MM.1S (cell line): Measurements from ENCODE around the gene PACS2.
"Not testable (repeated sequence)": the region's sequence is repeated elsewhere in the genome, so short reads cannot be mapped to it uniquely, and the experiment has no call there.

Source experiments
- DNase-seq: peaks from one replicate; pipeline ENCODE4 v3.0.0-alpha.2; 2015
- H2AFZ ChIP-seq: fragments of 300-600 bp; sonication (generic); 2 replicates; pipeline ENCODE4 v1.6.0; 2016; ENCODE audit warnings: antibody characterized with exemption, low read length
- H3F3A ChIP-seq: fragments of 300-600 bp; sonication (generic); 2 replicates; pipeline ENCODE4 v1.6.1; 2016; ENCODE audit warnings: mild to moderate bottlenecking, antibody characterized with exemption, low read length, moderate library complexity, mixed read lengths; ENCODE audit not compliant: insufficient read depth
- H3K27ac ChIP-seq: fragments of 300-600 bp; sonication (generic); 2 replicates; pipeline ENCODE4 v1.5.1; 2016; ENCODE audit warnings: mild to moderate bottlenecking, low read length
- H3K27me3 ChIP-seq: fragments of 300-600 bp; sonication (generic); replicated peaks from 2 replicates; pipeline ENCODE4 v1.6.0; 2016; ENCODE audit warnings: low read length; ENCODE audit not compliant: insufficient read depth
- H3K36me3 ChIP-seq: fragments of 300-600 bp; sonication (generic); replicated peaks from 2 replicates; pipeline ENCODE4 v1.6.1; 2016; ENCODE audit warnings: mild to moderate bottlenecking, low read length, mixed read lengths; ENCODE audit not compliant: insufficient read depth
- H3K4me1 ChIP-seq: fragments of 300-600 bp; sonication (generic); 2 replicates; pipeline ENCODE4 v1.6.1; 2016; ENCODE audit warnings: low read length, mixed read lengths
- H3K4me2 ChIP-seq: fragments of 300-600 bp; sonication (generic); 2 replicates; pipeline ENCODE4 v1.6.0; 2016; ENCODE audit warnings: low read depth, low read length
- H3K4me3 ChIP-seq: fragments of 300-600 bp; sonication (generic); 2 replicates; pipeline ENCODE4 v1.5.1; 2016; ENCODE audit warnings: low read length, mixed read lengths
- H3K79me2 ChIP-seq: fragments of 300-600 bp; sonication (generic); 2 replicates; pipeline ENCODE4 v1.6.1; 2016; ENCODE audit warnings: mixed run types, low read length, mixed read lengths
- H3K9ac ChIP-seq: fragments of 300-600 bp; sonication (generic); 2 replicates; pipeline ENCODE4 v1.6.1; 2016; ENCODE audit warnings: low read length, mixed read lengths
- H3K9me2 ChIP-seq: fragments of 300-600 bp; sonication (generic); replicated peaks from 2 replicates; pipeline ENCODE4 v1.6.1; 2016; ENCODE audit warnings: mild to moderate bottlenecking, low read length, mixed read lengths; ENCODE audit not compliant: insufficient read depth
- H3K9me3 ChIP-seq: fragments of 300-600 bp; sonication (generic); replicated peaks from 2 replicates; pipeline ENCODE4 v1.6.1; 2016; ENCODE audit warnings: mild to moderate bottlenecking, low read length, mixed read lengths; ENCODE audit not compliant: insufficient read depth
- H4K20me1 ChIP-seq: fragments of 300-600 bp; sonication (generic); 2 replicates; pipeline ENCODE4 v1.6.1; 2016; ENCODE audit warnings: mild to moderate bottlenecking, low read length, moderate library complexity, mixed read lengths; ENCODE audit not compliant: insufficient read depth
- CTCF ChIP-seq: fragments of 300-600 bp; sonication (generic); IDR thresholded peaks from 2 replicates; pipeline ENCODE4 v1.5.1; 2016; ENCODE audit warnings: antibody characterized with exemption, low read length, mixed read lengths
- EZH2 ChIP-seq: fragments of 300-600 bp; sonication (generic); optimal IDR thresholded peaks from 2 replicates; pipeline ENCODE3; 2017; ENCODE audit warnings: low read depth, mild to moderate bottlenecking, antibody characterized with exemption, low read length, mixed read lengths
- EZH2phosphoT487 ChIP-seq: fragments of 300-600 bp; sonication (generic); IDR thresholded peaks from 2 replicates; pipeline ENCODE4 v1.6.1; 2018; ENCODE audit warnings: antibody characterized with exemption, low read length

PACS2 gene

DNA sequence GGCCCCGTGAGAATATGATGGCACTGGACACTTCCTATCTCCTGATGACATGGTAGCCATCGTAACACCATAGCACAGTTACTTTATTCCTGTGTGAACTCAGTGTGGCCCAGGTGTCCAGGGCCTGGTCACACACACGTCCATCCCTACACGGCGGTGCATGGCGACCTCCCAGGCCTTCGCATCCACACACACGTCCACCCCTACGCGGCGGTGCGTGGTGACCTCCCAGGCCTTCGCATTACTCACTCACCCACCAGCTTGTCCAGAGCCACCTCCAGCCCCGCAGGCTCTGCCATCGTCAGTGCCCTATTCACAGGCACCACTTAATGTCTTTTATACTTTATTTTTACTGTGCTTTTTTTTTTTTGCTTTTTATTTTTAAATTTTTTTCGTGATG is 44.4 kb downstream of the PACS2 start:
- TF ChIP-seq EZH2 = no peak
- no peak for TF ChIP-seq EZH2phosphoT487
- TF ChIP-seq CTCF = no peak
- no peaks in the 10 kb centered on the region for H3K9me3 ChIP-seq
- H3K9me2 ChIP-seq = no peaks in the 10 kb centered on the region
- no peak overlapping the region for H3K4me2 ChIP-seq
- H2AFZ ChIP-seq = no peak overlapping the region
- no peak overlapping the region for H3K27ac ChIP-seq
- H3K27me3 ChIP-seq = no peaks in the 10 kb centered on the region
- no peaks in the 10 kb centered on the region for H3K36me3 ChIP-seq
- no peaks in the 10 kb centered on the region for H3K79me2 ChIP-seq
- H3K9ac ChIP-seq = no peak overlapping the region
- no peaks in the 10 kb centered on the region for H3K4me1 ChIP-seq
- DNase-seq = no peak
- H3F3A ChIP-seq = no peaks in the 10 kb centered on the region
- H4K20me1 ChIP-seq = no peaks in the 10 kb centered on the region
- no peak overlapping the region for H3K4me3 ChIP-seq

DNA sequence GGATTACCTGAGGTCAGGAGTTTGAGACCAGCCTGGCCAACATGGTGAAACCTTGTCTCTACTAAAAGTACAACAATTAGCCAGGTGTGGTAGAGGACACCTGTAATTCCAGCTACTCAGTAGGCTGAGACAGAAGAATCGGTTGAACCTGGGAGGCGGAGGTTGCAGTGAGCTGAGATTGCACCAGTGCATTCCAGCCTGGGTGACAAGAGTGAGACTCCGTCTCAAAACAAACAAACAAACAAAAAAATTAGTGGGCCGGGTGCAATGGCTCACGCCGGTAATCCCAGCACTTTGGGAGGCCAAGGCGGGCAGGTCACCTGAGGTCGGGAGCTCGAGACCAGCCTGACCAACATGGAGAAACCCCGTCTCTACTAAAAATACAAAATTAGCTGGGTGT is 46.9 kb downstream of the PACS2 start:
- H3K4me1 ChIP-seq, H3K9ac ChIP-seq, H3K4me2 ChIP-seq, H3K27me3 ChIP-seq, H3K36me3 ChIP-seq, H3K4me3 ChIP-seq, H2AFZ ChIP-seq, H4K20me1 ChIP-seq, H3K27ac ChIP-seq, H3F3A ChIP-seq, H3K9me2 ChIP-seq, DNase-seq, H3K9me3 ChIP-seq, H3K79me2 ChIP-seq: not testable (repeated sequence)

DNA sequence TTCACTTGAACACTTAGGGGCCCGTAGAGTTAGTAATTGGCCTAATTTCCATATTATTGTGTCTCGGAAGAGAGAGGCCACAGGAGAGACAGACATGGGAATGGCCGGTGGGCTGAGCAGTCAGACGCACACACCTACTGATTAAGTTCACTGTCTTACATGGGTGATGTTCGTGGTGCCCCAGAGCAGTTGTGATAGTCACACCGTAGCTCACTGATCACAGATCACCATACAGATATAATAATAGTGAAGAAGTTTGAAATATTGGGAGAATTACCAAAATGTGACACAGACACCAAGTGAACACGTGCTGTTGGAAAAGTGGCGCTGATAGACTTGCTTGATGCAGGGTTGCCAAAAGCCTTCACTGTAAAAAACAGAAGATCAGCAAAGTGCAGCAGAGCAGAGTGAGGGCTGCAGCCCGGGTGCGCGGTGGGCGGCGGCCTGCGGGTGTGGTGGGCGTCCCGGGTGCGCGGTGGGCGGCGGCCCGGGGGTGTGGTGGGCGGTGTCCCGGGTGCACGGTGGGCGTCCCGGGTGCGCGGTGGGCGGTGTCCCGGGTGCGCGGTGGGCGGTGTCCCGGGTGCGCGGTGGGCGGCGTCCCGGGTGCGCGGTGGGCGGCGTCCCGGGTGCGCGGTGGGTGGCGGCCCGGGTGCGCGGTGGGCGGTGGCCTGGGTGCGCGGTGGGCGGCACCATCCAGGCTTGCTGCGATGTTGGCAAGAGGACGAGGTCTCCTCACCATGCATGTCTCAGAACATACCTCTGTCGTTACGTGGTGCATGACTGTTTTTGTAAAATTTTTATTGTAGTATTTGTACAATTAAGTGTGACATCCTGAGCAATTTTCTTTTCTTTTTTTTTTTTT is 49.5 kb downstream of the PACS2 start:
- DNase-seq = no peak
- TF ChIP-seq EZH2 (no peak), EZH2phosphoT487 (no peak), CTCF (no peak)
- H3K4me2 ChIP-seq = no peak overlapping the region
- no peak overlapping the region for H2AFZ ChIP-seq
- no peaks in the 10 kb centered on the region for H3K9me3 ChIP-seq
- H3K79me2 ChIP-seq = no peaks in the 10 kb centered on the region
- no peak overlapping the region for H3K9ac ChIP-seq
- no peaks in the 10 kb centered on the region for H3K36me3 ChIP-seq
- no peaks in the 10 kb centered on the region for H3K4me1 ChIP-seq
- no peaks in the 10 kb centered on the region for H4K20me1 ChIP-seq
- H3F3A ChIP-seq = no peaks in the 10 kb centered on the region
- no peak overlapping the region for H3K4me3 ChIP-seq
- no peaks in the 10 kb centered on the region for H3K27me3 ChIP-seq
- H3K27ac ChIP-seq = no peak overlapping the region
- H3K9me2 ChIP-seq = no peaks in the 10 kb centered on the region

DNA sequence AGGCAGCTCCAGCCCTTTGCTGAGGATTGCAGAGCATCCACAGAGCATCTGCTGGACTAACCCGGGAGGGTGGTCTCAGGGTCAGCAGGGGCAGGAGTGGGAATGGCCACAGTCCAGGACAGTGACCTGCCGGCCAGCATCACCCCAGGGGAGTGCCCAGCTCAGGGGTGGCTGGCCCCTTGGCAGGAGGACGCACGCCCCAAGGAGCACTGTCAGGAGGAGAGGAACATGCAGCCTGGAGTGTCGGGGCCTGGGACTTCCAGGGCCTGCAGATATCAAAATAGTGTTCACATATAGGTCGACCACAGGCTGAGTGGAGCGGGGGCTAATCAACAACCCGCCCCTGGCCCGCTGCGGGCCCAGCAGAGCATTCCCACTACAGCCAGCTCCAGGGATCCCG is 50.6 kb downstream of the PACS2 start:
- H3K27ac ChIP-seq = no peak overlapping the region
- H3K9ac ChIP-seq = no peak overlapping the region
- no peak overlapping the region for H3K4me2 ChIP-seq
- no peaks in the 10 kb centered on the region for H3K9me3 ChIP-seq
- H3K27me3 ChIP-seq = no peaks in the 10 kb centered on the region
- no peak overlapping the region for H3K4me3 ChIP-seq
- H3K4me1 ChIP-seq = no peaks in the 10 kb centered on the region
- no peaks in the 10 kb centered on the region for H3K36me3 ChIP-seq
- no peaks in the 10 kb centered on the region for H3F3A ChIP-seq
- no peaks in the 10 kb centered on the region for H3K9me2 ChIP-seq
- no peak for TF ChIP-seq CTCF
- no peak for TF ChIP-seq EZH2phosphoT487
- no peak for TF ChIP-seq EZH2
- no peak for DNase-seq
- H2AFZ ChIP-seq = no peak overlapping the region
- no peaks in the 10 kb centered on the region for H4K20me1 ChIP-seq
- no peaks in the 10 kb centered on the region for H3K79me2 ChIP-seq
